Right lobe of liver (tissue), 6 donors: Measurements from ENCODE around the gene FGF4. TPM values are rescaled to one million over a fixed set of nuclear protein-coding genes. Genes with fewer than 3 reads are reported as not detected.

ENCODE experiments used
- ATAC-seq, 4 donors: fragments of 200-7000 bp; cut with Tn5 transposase; one replicate each; pipeline ENCODE4 v1.9.1; 2020; ENCODE audit warnings: mild to moderate bottlenecking in 4 of 4, moderate library complexity in 4 of 4
- DNase-seq, 3 donors: peaks; one replicate each; pipeline ENCODE4 v3.0.0-alpha.2; 2020
- H3K27ac ChIP-seq, 3 donors: fragments of 200-600 bp; one replicate each; pipeline ENCODE4 v1.8.0; 2022
- H3K27me3 ChIP-seq, 2 donors: fragments of 200-600 bp; one replicate each; pipeline ENCODE4 v1.8.0; 2022
- H3K36me3 ChIP-seq, 4 donors: fragments of 200-600 bp; sonication (generic) in 1 of 4; one replicate each; pipeline versions ENCODE4 v1.5.1 to v1.8.0; 2017 to 2022; ENCODE audit warnings: control low read depth in 1 of 4
- H3K4me1 ChIP-seq, 4 donors: fragments of 200-600 bp; sonication (generic) in 1 of 4; one replicate each; pipeline versions ENCODE4 v1.5.1 to v1.8.0; 2017 to 2022; ENCODE audit warnings: control low read depth in 1 of 4
- H3K4me3 ChIP-seq, 3 donors: fragments of 200-600 bp; one replicate each; pipeline ENCODE4 v1.8.0; 2022
- H3K9me3 ChIP-seq, 4 donors: fragments of 200-600 bp; sonication (generic) in 1 of 4; one replicate each; pipeline versions ENCODE4 v1.5.1 to v1.8.0; 2017 to 2022; ENCODE audit warnings: control low read depth in 1 of 4
- CTCF ChIP-seq, 4 donors: fragments of 200-600 bp in 3 of 4; fragments of 450-650 bp in 1 of 4; IDR thresholded peaks; one replicate each; pipeline versions ENCODE4 v1.5.1 to v1.8.0; 2016 to 2022; ENCODE audit warnings: antibody characterized with exemption in 4 of 4, mild to moderate bottlenecking in 2 of 4
- POLR2A ChIP-seq: fragments of 450-650 bp; IDR thresholded peaks from one replicate; pipeline ENCODE4 v1.6.1; 2017; ENCODE audit warnings: antibody characterized with exemption, mild to moderate bottlenecking
- WGBS: methylation state at CpG from one replicate; pipeline ENCODE4 v1.1.6; 2018; ENCODE audit warnings: low coverage, low lambda C conversion rate; ENCODE audit not compliant: insufficient coverage; ENCODE audit errors: missing lambda C conversion rate; 5-methylcytosine and 5-hydroxymethylcytosine counted together
- intact Hi-C, 2 donors: fragments of 100-400 bp; cut with DNase I; formaldehyde crosslinking; loops; one replicate each; pipeline versions ENCODE4 v1.11.2 to v1.14.1; 2022
- total RNA-seq, 6 experiments: library from RNA; depleted of rRNA in 2 of 6; stranded (reverse); fragments of >200 nt in 2 of 6; fragmentation: NEBNext Ultra II Directional in 3 of 6; extraction: Animal tissue kit (Norgen Biotek cat#: 25700) in 3 of 6; gene quantifications; one replicate each; pipeline versions ENCODE4 v1.1.0 to v1.2.4, GENCODE V29; 2016 to 2023
- donor health status: DM: no; HTN: yes; CAD: no.
- donor health status: DM: no; HTN: no; CAD: no.
- donor health status: DM: no; HTN: no; CAD: no.
- donor health status: DM: no; HTN: yes; CAD: no.
- donor health status: DM: no; HTN: yes; CAD: no.

Gene FGF4
- total RNA-seq, 6 experiments from 2014 or later, result not detected

GRCh38 chr11:69787906-69788305 is 12.8 kb upstream of the FGF4 start:
- H3K9me3 ChIP-seq, result no peaks in the 10 kb centered on the region
- no peaks in the 10 kb centered on the region for H3K27me3 ChIP-seq
- H3K4me3 ChIP-seq, result no peak overlapping the region
- H3K27ac ChIP-seq, result no peak overlapping the region
- no peak for DNase-seq
- intact Hi-C loops, result no loop called here
- H3K36me3 ChIP-seq, result no peaks in the 10 kb centered on the region
- TF ChIP-seq CTCF (IDR thresholded peaks at IDR 0.05) (no peak), POLR2A (no peak)
- no peak for ATAC-seq
- WGBS, result 100% methylated on average over 2 of the region's 10 CpGs
- H3K4me1 ChIP-seq, result no peaks in the 10 kb centered on the region

GRCh38 chr11:69787457-69787856 is 12.3 kb upstream of the FGF4 start:
- WGBS, result 53% methylated on average over 2 of the region's 4 CpGs
- no peak overlapping the region for H3K4me3 ChIP-seq
- DNase-seq (no peak), ATAC-seq (no peak)
- H3K27me3 ChIP-seq, result no peaks in the 10 kb centered on the region
- no peak for TF ChIP-seq CTCF (IDR thresholded peaks at IDR 0.05)
- TF ChIP-seq POLR2A, result no peak
- no peak overlapping the region for H3K27ac ChIP-seq
- H3K4me1 ChIP-seq, result no peaks in the 10 kb centered on the region
- intact Hi-C loops, result no loop called here
- H3K36me3 ChIP-seq, result no peaks in the 10 kb centered on the region
- H3K9me3 ChIP-seq, result no peaks in the 10 kb centered on the region

GRCh38 chr11:69781241-69781640 is 6.1 kb upstream of the FGF4 start:
- H3K27ac ChIP-seq, result no peak overlapping the region
- TF ChIP-seq POLR2A, result no peak
- no peak for TF ChIP-seq CTCF (IDR thresholded peaks at IDR 0.05)
- H3K4me1 ChIP-seq, result no peaks in the 10 kb centered on the region
- DNase-seq (no peak), ATAC-seq (no peak)
- no peaks in the 10 kb centered on the region for H3K27me3 ChIP-seq
- intact Hi-C loops, result no loop called here
- H3K4me3 ChIP-seq, result no peak overlapping the region
- WGBS, result 63% methylated on average over 1 of the region's 8 CpGs
- H3K36me3 ChIP-seq, result no peaks in the 10 kb centered on the region
- H3K9me3 ChIP-seq, result no peaks in the 10 kb centered on the region

GRCh38 chr11:69778373-69778772 is 3.2 kb upstream of the FGF4 start:
- H3K36me3 ChIP-seq, result no peaks in the 10 kb centered on the region
- intact Hi-C loops, result no loop called here
- ATAC-seq (no peak), DNase-seq (no peak)
- H3K4me3 ChIP-seq, result no peak overlapping the region
- TF ChIP-seq CTCF (IDR thresholded peaks at IDR 0.05) (no peak), POLR2A (no peak)
- no peaks in the 10 kb centered on the region for H3K9me3 ChIP-seq
- peaks cover 0 to 6% (median 0%) of the 10 kb centered on the region in 4 donors for H3K4me1 ChIP-seq
- H3K27me3 ChIP-seq, result peaks cover 0 to 17% of the 10 kb centered on the region in 2 donors
- 77% methylated on average over 5 of the region's 8 CpGs for WGBS
- no peak overlapping the region for H3K27ac ChIP-seq
